ENCODE results near the gene HOMER2. TPM values are rescaled to one million over a fixed set of nuclear protein-coding genes. Genes with fewer than 3 reads are reported as not detected.
"Not testable (repeated sequence)": the region's sequence is repeated elsewhere in the genome, so short reads cannot be mapped to it uniquely, and the experiment has no call there.

The HOMER2 gene
- total RNA-seq, 1 experiment from 2014 or later: 49.4 TPM

DNA sequence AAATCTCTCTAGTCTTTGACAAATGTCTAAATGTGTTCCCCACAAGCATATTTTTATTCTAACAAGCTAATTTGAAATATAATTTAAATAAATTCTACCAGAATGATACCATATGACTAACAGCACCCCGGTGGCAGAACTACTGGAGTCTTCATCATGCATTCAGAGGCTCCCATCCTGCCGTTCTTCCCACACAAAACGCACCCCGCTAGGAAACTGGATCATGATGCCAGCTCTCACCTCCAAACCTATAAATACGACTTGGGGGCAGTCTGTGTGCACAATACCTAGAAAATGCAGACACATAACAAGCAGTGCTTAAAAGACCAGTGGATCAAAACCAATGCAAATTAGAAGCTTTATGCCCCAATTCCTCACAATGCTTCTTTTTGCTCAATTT is 8.5 kb downstream of the HOMER2 start:
- Mint-ChIP-seq H3K36me3 (ENCODE audit: insufficient read depth, unreplicated experiment) (peaks cover 6% of the 10 kb centered on the region), H3K27me3 (ENCODE audit: unreplicated experiment) (no peaks in the 10 kb centered on the region), H3K27ac (ENCODE audit: unreplicated experiment) (no peak overlapping the region), H3K4me3 (ENCODE audit: low read depth, unreplicated experiment) (no peak overlapping the region), H3K4me1 (ENCODE audit: low read depth, unreplicated experiment) (peaks cover 46% of the 10 kb centered on the region), H3K9me3 (ENCODE audit: low read depth, unreplicated experiment) (no peaks in the 10 kb centered on the region)
- TF ChIP-seq, protein P1, sequence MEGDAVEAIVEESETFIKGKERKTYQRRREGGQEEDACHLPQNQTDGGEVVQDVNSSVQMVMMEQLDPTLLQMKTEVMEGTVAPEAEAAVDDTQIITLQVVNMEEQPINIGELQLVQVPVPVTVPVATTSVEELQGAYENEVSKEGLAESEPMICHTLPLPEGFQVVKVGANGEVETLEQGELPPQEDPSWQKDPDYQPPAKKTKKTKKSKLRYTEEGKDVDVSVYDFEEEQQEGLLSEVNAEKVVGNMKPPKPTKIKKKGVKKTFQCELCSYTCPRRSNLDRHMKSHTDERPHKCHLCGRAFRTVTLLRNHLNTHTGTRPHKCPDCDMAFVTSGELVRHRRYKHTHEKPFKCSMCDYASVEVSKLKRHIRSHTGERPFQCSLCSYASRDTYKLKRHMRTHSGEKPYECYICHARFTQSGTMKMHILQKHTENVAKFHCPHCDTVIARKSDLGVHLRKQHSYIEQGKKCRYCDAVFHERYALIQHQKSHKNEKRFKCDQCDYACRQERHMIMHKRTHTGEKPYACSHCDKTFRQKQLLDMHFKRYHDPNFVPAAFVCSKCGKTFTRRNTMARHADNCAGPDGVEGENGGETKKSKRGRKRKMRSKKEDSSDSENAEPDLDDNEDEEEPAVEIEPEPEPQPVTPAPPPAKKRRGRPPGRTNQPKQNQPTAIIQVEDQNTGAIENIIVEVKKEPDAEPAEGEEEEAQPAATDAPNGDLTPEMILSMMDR (IDR thresholded peaks at IDR 0.05; ENCODE audit: unreplicated experiment): no peak
- intact Hi-C loops (cut with micrococcal nuclease; ENCODE audit: unreplicated experiment): no loop called here
- CTCF ChIA-PET: interaction anchor here (1.5 kb wide), 1 partner anchor 16 kb away, joined by 3 read pairs; no protein-coding TSS in a partner anchor
- no peak for DNase-seq
- no TSS peak for BruUV-seq (replicated peaks)

DNA sequence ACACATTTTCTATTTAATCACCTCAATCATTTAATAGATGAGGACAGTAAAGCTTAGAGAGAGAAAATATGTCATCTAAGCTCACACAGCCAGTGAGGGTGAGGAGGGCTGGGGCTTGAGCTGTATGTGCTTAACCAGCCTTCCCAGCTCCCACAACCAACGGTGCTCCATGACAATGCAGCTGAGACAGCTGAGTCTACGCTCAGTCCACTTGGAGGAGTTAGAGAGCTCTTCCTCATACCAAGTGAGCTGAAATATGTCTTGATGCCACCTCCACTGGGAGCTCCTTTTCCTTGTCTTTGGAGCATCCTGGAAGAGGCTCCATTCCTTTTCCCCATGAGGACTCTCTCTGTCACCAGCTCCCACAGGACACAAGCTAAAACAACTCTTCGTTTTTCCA is 9.3 kb downstream of the HOMER2 start:
- H3K27ac Mint-ChIP-seq (ENCODE audit: unreplicated experiment): peak overlapping the region; percentile 6
- intact Hi-C loops (cut with micrococcal nuclease; ENCODE audit: unreplicated experiment): no loop called here
- no TSS peak for BruUV-seq (replicated peaks)
- peaks cover 52% of the 10 kb centered on the region for H3K4me1 Mint-ChIP-seq (ENCODE audit: low read depth, unreplicated experiment)
- H3K36me3 Mint-ChIP-seq (ENCODE audit: insufficient read depth, unreplicated experiment): peaks cover 6% of the 10 kb centered on the region
- DNase-seq: no peak
- no peaks in the 10 kb centered on the region for H3K27me3 Mint-ChIP-seq (ENCODE audit: unreplicated experiment)
- H3K9me3 Mint-ChIP-seq (ENCODE audit: low read depth, unreplicated experiment): no peaks in the 10 kb centered on the region
- H3K4me3 Mint-ChIP-seq (ENCODE audit: low read depth, unreplicated experiment): no peak overlapping the region
- TF ChIP-seq, protein P1 (IDR thresholded peaks at IDR 0.05; ENCODE audit: unreplicated experiment): no peak
- CTCF ChIA-PET: interaction anchor here (1.5 to 2.0 kb wide), 3 partner anchors 17 to 110 kb away, joined by 3 to 14 read pairs (median 4); no protein-coding TSS in a partner anchor

DNA sequence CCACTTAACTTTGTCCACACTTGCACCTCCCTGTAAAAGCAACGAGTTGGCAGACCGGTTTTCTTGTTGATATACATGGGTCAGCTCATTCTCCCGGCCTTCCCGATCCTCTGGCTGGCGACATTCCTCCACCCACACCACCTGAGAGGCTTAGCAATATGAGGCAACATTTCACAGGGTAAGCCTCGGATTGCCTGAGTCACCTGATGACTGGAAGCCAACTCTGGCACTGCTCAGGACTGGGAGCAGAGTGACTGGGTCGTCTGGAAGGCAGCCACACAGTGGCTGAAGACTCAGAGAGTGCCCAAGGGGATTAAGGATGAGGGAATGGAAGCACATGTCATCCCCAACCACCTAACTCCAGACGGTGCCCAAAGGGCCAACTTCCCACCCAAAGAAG is 9.8 kb downstream of the HOMER2 start:
- TF ChIP-seq, protein P1 (IDR thresholded peaks at IDR 0.05; ENCODE audit: unreplicated experiment): no peak
- Mint-ChIP-seq H3K27ac (ENCODE audit: unreplicated experiment) (peak overlapping the region; percentile 6), H3K4me3 (ENCODE audit: low read depth, unreplicated experiment) (peak overlapping the region; percentile 27), H3K27me3 (ENCODE audit: unreplicated experiment) (no peaks in the 10 kb centered on the region), H3K9me3 (ENCODE audit: low read depth, unreplicated experiment) (no peaks in the 10 kb centered on the region), H3K4me1 (ENCODE audit: low read depth, unreplicated experiment) (peaks cover 55% of the 10 kb centered on the region), H3K36me3 (ENCODE audit: insufficient read depth, unreplicated experiment) (peaks cover 6% of the 10 kb centered on the region)
- DNase-seq: peak; percentile 89
- intact Hi-C loops (cut with micrococcal nuclease; ENCODE audit: unreplicated experiment): no loop called here
- BruUV-seq (replicated peaks): no TSS peak
- CTCF ChIA-PET: interaction anchor here (0.7 to 2.0 kb wide), 5 partner anchors 14 to 110 kb away, joined by 3 to 14 read pairs (median 4); no protein-coding TSS in a partner anchor

DNA sequence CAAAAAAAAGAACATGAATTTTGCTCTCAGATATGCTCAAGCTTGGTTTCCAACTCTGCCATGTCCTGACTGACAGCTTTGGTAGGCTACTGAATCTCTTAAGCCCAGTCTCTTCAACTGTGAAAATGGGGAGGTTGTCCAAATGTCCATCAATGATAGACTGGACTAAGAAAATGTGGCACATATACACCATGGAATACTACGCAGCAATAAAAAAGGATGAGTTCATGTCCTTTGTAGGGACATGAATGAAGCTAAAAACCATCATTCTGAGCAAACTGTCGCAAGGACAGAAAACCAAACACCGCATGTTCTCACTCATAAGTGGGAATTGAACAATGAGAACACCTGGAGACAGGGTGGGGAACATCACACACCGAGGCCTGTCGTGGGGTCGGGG is 12.8 kb downstream of the HOMER2 start:
- peaks cover 57% of the 10 kb centered on the region for H3K4me1 Mint-ChIP-seq (ENCODE audit: low read depth, unreplicated experiment)
- H3K27ac Mint-ChIP-seq (ENCODE audit: unreplicated experiment); H3K36me3 Mint-ChIP-seq (ENCODE audit: insufficient read depth, unreplicated experiment); CTCF ChIA-PET; intact Hi-C loops (cut with micrococcal nuclease; ENCODE audit: unreplicated experiment); H3K27me3 Mint-ChIP-seq (ENCODE audit: unreplicated experiment); H3K4me3 Mint-ChIP-seq (ENCODE audit: low read depth, unreplicated experiment); BruUV-seq (replicated peaks); H3K9me3 Mint-ChIP-seq (ENCODE audit: low read depth, unreplicated experiment); DNase-seq: not testable (repeated sequence)

DNA sequence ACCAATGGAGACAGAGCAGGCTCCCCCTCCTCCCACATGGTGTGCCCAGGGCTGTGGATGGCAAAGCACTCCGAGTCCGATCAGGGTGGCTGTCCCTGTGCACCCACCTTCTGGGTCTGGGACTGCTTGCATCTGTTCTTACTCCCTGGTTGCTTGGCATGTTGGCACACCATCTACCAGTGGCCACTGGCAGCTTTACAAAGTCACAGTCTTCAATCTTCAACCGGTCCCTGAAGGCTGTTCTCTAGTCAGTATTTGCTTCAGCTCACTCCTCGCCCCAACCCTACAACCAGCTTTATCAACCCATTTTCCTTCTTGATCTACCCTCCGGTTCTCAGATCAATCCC is 14.8 kb downstream of the HOMER2 start:
- H3K4me3 Mint-ChIP-seq (ENCODE audit: low read depth, unreplicated experiment): no peak overlapping the region
- no peaks in the 10 kb centered on the region for H3K27me3 Mint-ChIP-seq (ENCODE audit: unreplicated experiment)

More for the DNA sequence above, 14.8 kb downstream of the HOMER2 start:
- no TSS peak for BruUV-seq (replicated peaks)
- Mint-ChIP-seq H3K4me1 (ENCODE audit: low read depth, unreplicated experiment) (peaks cover 60% of the 10 kb centered on the region), H3K9me3 (ENCODE audit: low read depth, unreplicated experiment) (no peaks in the 10 kb centered on the region), H3K27ac (ENCODE audit: unreplicated experiment) (no peak overlapping the region), H3K36me3 (ENCODE audit: insufficient read depth, unreplicated experiment) (peaks cover 3% of the 10 kb centered on the region)
- TF ChIP-seq, protein P1 (IDR thresholded peaks at IDR 0.05; ENCODE audit: unreplicated experiment): no peak
- CTCF ChIA-PET: no interaction called here
- DNase-seq: no peak
- intact Hi-C loops (cut with micrococcal nuclease; ENCODE audit: unreplicated experiment): no loop called here

Measured in Calu3 (cell line).